ENCODE data around the gene CAPN8. TPM values are rescaled to one million over a fixed set of nuclear protein-coding genes. Genes with fewer than 3 reads are reported as not detected.

Gene CAPN8
- total and polyA plus RNA-seq, 2 donors from 2014 or later, result 0.84 to 56.1 TPM

GRCh38 chr1:223609977-223610376, 55.5 kb downstream of the CAPN8 start:
- DNase-seq, result peak in 4 of 5 donors; percentile 66 to 84 (median 78)
- Histone ChIP-seq H3K9me3 (ENCODE audit: control insufficient read depth in 2 of 3, insufficient read depth in 1 of 3, low read length in 3 of 3) (no peaks in the 10 kb centered on the region), H3K27me3 (ENCODE audit: control insufficient read depth, insufficient read depth, low read length) (no peaks in the 10 kb centered on the region), H3K9ac (ENCODE audit: low read length in 3 of 3) (no peak overlapping the region), H3K27ac (ENCODE audit: low read depth in 2 of 2, low read length in 2 of 2) (no peak overlapping the region), H3K4me1 (ENCODE audit: control insufficient read depth in 2 of 3, insufficient read depth in 2 of 3, low read depth in 1 of 3, low read length in 3 of 3) (no peaks in the 10 kb centered on the region), H3K4me3 (ENCODE audit: low read length in 3 of 3) (no peak overlapping the region), H3K36me3 (ENCODE audit: control insufficient read depth in 2 of 3, insufficient read depth in 3 of 3, low read length in 3 of 3) (no peaks in the 10 kb centered on the region)
- TF ChIP-seq CTCF (IDR thresholded peaks at IDR 0.05; ENCODE audit: borderline replicate concordance, extremely low read depth, insufficient read depth), result no peak
- no peak for FAIRE-seq
- intact Hi-C loops (cut with DNase I), result no loop called here

GRCh38 chr1:223609066-223609465, 56.4 kb downstream of the CAPN8 start:
- intact Hi-C loops (cut with DNase I), result no loop called here
- FAIRE-seq (no peak), DNase-seq (no peak)

GRCh38 chr1:223558512-223558911, 107.0 kb downstream of the CAPN8 start:
- Histone ChIP-seq H3K4me3 (ENCODE audit: low read length in 3 of 3) (no peak overlapping the region), H3K4me1 (ENCODE audit: control insufficient read depth in 2 of 3, insufficient read depth in 2 of 3, low read depth in 1 of 3, low read length in 3 of 3) (no peaks in the 10 kb centered on the region), H3K9me3 (ENCODE audit: control insufficient read depth in 2 of 3, insufficient read depth in 1 of 3, low read length in 3 of 3) (no peaks in the 10 kb centered on the region), H3K9ac (ENCODE audit: low read length in 3 of 3) (no peak overlapping the region), H3K27me3 (ENCODE audit: control insufficient read depth, insufficient read depth, low read length) (no peaks in the 10 kb centered on the region), H3K27ac (ENCODE audit: low read depth in 2 of 2, low read length in 2 of 2) (no peak overlapping the region), H3K36me3 (ENCODE audit: control insufficient read depth in 2 of 3, insufficient read depth in 3 of 3, low read length in 3 of 3) (no peaks in the 10 kb centered on the region)
- no peak for TF ChIP-seq CTCF (IDR thresholded peaks at IDR 0.05; ENCODE audit: borderline replicate concordance, extremely low read depth, insufficient read depth)
- DNase-seq (no peak), FAIRE-seq (no peak)
- intact Hi-C loops (cut with DNase I), result no loop called here

More at GRCh38 chr1:223609066-223609465, 56.4 kb downstream of the CAPN8 start:
- H3K4me1 ChIP-seq (ENCODE audit: control insufficient read depth in 2 of 3, insufficient read depth in 2 of 3, low read depth in 1 of 3, low read length in 3 of 3), result no peaks in the 10 kb centered on the region
- no peak overlapping the region for H3K4me3 ChIP-seq (ENCODE audit: low read length in 3 of 3)
- H3K27ac ChIP-seq (ENCODE audit: low read depth in 2 of 2, low read length in 2 of 2), result no peak overlapping the region
- H3K9ac ChIP-seq (ENCODE audit: low read length in 3 of 3), result no peak overlapping the region
- no peak for TF ChIP-seq CTCF (IDR thresholded peaks at IDR 0.05; ENCODE audit: borderline replicate concordance, extremely low read depth, insufficient read depth)
- H3K27me3 ChIP-seq (ENCODE audit: control insufficient read depth, insufficient read depth, low read length), result no peaks in the 10 kb centered on the region
- no peaks in the 10 kb centered on the region for H3K9me3 ChIP-seq (ENCODE audit: control insufficient read depth in 2 of 3, insufficient read depth in 1 of 3, low read length in 3 of 3)
- no peaks in the 10 kb centered on the region for H3K36me3 ChIP-seq (ENCODE audit: control insufficient read depth in 2 of 3, insufficient read depth in 3 of 3, low read length in 3 of 3)

- intact Hi-C loops (cut with DNase I), result no loop called here
- Histone ChIP-seq H3K9ac (ENCODE audit: low read length in 3 of 3) (no peak overlapping the region), H3K9me3 (ENCODE audit: control insufficient read depth in 2 of 3, insufficient read depth in 1 of 3, low read length in 3 of 3) (no peaks in the 10 kb centered on the region), H3K4me1 (ENCODE audit: control insufficient read depth in 2 of 3, insufficient read depth in 2 of 3, low read depth in 1 of 3, low read length in 3 of 3) (no peaks in the 10 kb centered on the region), H3K36me3 (ENCODE audit: control insufficient read depth in 2 of 3, insufficient read depth in 3 of 3, low read length in 3 of 3) (no peaks in the 10 kb centered on the region), H3K4me3 (ENCODE audit: low read length in 3 of 3) (no peak overlapping the region), H3K27ac (ENCODE audit: low read depth in 2 of 2, low read length in 2 of 2) (no peak overlapping the region), H3K27me3 (ENCODE audit: control insufficient read depth, insufficient read depth, low read length) (no peaks in the 10 kb centered on the region)
- no peak for DNase-seq
- no peak for FAIRE-seq
- TF ChIP-seq CTCF (IDR thresholded peaks at IDR 0.05; ENCODE audit: borderline replicate concordance, extremely low read depth, insufficient read depth), result no peak
These were observed 108.4 kb downstream of the CAPN8 start for GRCh38 chr1:223557130-223557475.
